ENCODE measurements around the gene LSM5.

Gene LSM5

DNA sequence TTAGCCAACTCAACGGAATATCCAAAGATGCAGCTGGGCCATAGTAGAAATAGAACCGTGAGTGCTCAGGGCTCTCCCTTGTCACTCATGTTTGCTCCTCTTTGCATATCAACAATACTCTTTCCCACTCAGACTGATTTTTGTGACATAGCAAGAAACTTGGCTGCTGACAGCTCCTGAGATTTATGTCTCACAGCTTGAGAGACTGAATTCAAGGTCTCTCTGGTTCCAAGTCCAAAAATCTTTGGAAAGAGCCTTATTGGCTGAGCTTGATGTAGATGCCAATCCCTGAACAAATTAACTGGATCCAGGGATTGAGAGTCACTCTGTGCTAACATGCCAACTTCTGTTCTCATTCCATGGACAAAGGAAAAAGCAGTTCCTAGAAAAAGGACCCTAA, 30.4 kb downstream of the LSM5 start:
- DNase-seq, result no peak

DNA sequence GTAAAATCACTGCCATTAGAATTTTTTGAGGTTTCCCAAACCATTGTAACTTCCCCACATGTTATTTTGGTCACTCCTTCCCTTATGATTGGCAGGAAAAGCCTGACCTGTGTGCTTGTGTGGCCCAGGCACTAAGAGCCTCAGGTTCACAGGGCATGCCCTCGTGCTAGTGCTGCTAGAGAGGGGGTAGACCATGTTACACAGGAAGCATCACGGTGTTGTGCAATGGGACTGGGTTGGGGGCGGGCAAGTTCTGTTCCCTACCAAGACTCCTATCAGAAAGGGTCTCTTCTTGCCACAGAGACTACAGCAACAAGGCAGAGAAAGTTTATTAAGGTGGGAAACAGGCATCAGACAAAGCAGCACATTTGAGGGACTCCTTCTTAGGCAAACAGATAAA, 32.2 kb downstream of the LSM5 start:
- no peak for DNase-seq

DNA sequence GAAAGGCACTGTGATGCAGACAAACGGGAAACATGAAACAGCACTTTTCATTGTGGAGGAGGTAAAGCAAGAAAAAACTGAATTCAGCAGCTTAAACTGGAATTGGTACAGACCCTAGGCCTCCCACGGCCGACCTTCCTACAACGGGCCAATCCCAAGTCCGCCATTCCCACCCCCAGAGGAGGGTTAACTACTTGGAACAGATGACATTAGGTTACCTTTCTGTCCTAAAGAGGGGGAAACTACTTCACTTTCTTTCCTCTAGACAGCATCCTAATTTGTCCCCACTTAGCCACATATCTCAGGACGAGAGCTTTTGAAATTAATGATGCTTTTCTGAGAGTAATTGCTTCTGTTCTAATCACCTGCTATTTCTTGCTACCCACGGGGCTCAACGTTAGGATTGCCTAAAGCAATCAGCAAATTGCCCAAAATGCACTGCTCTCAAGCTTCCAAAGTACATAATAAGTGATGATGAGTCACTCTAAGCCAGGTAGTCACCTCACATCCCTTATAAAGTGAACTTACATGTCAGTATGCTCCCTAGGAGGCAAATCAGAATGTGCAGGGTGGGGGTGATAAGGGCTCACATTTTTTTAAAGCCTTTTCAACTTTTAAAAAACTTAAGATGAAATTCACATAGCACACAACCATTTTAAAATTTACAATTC, 36.7 kb downstream of the LSM5 start:
- DNase-seq, result peak; percentile 78

DNA sequence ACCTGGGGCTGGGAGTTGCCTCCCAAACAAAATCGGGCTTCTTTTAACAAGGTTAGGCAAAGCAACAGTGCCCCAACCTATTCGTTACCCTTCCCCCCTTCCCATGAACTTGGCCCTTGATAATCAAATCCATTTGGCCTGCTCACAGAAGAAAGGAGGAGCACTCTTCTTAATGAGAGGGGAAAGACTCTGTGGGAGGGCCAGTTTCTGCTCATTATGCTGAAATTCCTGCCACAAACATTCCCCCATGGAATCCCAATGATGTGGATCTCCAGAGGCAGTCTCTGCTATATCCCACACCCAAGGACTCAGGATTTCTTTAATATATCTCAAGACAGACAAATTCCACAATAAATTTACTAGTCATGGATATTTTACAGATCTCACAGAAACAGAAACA, 43.0 kb downstream of the LSM5 start:
- DNase-seq, result no peak

DNA sequence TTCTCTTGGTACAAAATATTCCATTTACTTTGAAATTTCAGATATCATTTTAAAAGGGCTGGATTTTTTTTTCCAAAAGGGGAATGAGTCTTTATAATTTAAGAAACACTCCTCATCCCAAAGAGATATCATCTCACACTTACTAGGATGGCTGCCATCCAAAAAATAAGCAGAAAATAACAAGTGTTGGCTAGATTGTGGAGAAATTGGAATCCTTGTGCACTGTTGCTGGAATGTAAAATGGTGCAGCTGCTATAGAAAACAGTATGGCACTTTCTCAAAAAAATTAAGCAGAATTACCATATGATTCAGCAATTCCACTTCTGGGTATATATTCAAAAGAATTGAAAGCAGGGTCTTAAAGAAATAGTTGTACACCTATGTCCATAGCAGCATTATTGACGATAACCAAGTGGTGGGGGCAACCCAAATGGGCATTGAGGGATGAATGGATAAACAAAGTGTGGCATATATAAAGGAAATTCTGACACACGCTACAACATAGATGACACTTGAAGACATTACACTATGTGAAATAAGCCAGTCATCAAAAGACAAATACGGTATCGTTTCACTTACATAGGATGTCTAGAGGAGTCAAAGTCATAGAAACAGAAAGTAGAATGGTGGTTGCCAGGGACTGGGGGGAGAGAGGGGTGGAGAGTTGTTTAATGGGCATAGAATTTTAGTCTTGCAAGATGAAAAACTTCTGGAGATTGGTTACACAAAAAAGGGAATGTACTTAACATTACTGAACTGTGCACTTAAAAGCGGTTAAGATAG, 53.8 kb downstream of the LSM5 start:
- no peak for DNase-seq

Measured in NCI-H1436 (cell line).